SK-N-SH treated with all-trans-retinoic acid at 6 μM for 48 hours (cell line): ENCODE measurements around the gene CAPRIN2.

Experiments
- ARNTL ChIP-seq: fragments of 450-650 bp; formaldehyde crosslinking; IDR thresholded peaks from 2 replicates; pipeline ENCODE4 v1.5.0; 2020; ENCODE audit warnings: low read depth, mild to moderate bottlenecking, moderate library complexity, borderline replicate concordance
- BACH2 ChIP-seq: fragments of 250-450 bp; sonication (Bioruptor Pico); IDR thresholded peaks from 2 replicates; pipeline ENCODE4 v1.9.0; 2021; ENCODE audit warnings: mild to moderate bottlenecking, borderline replicate concordance
- GLIS3 ChIP-seq: fragments of 250-450 bp; sonication (Bioruptor Pico); IDR thresholded peaks from 2 replicates; pipeline ENCODE4 v1.5.0; 2020; ENCODE audit warnings: mild to moderate bottlenecking, moderate library complexity
- ISL1 ChIP-seq: fragments of 250-450 bp; sonication (Bioruptor Pico); IDR thresholded peaks from 2 replicates; pipeline ENCODE4 v2.1.2; 2022; ENCODE audit warnings: mild to moderate bottlenecking, moderate library complexity
- SNAI2 ChIP-seq: fragments of 250-450 bp; sonication (Bioruptor Pico); IDR thresholded peaks from 2 replicates; pipeline ENCODE4 v1.5.0; 2020; ENCODE audit warnings: mild to moderate bottlenecking, moderate library complexity
- ZNF565 ChIP-seq: fragments of 450-650 bp; formaldehyde crosslinking; conservative IDR thresholded peaks from 2 replicates; pipeline ENCODE4 v1.5.0; 2020; ENCODE audit warnings: low read depth, mild to moderate bottlenecking, moderate library complexity
- TF ChIP-seq, protein P1 (sequence below): fragments of 250-450 bp; sonication (Bioruptor Pico); IDR thresholded peaks from 2 replicates; pipeline ENCODE4 v1.8.0; 2020; ENCODE audit warnings: mild to moderate bottlenecking, moderate library complexity, borderline replicate concordance
- TF ChIP-seq, protein P2 (sequence below): fragments of 250-450 bp; sonication (Bioruptor Pico); IDR thresholded peaks from 2 replicates; pipeline ENCODE4 v1.8.0; 2021; ENCODE audit warnings: low read depth, mild to moderate bottlenecking, moderate library complexity, borderline replicate concordance
- TF ChIP-seq, protein P3 (sequence below): fragments of 250-450 bp; sonication (Bioruptor Pico); IDR thresholded peaks from 2 replicates; pipeline ENCODE4 v1.5.1; 2020; ENCODE audit warnings: low read depth, mild to moderate bottlenecking, moderate library complexity
- TF ChIP-seq, protein P4 (sequence below): fragments of 250-450 bp; sonication (Bioruptor Pico); IDR thresholded peaks from 2 replicates; pipeline ENCODE4 v1.5.1; 2021; ENCODE audit warnings: mild to moderate bottlenecking, moderate library complexity

DNA sequence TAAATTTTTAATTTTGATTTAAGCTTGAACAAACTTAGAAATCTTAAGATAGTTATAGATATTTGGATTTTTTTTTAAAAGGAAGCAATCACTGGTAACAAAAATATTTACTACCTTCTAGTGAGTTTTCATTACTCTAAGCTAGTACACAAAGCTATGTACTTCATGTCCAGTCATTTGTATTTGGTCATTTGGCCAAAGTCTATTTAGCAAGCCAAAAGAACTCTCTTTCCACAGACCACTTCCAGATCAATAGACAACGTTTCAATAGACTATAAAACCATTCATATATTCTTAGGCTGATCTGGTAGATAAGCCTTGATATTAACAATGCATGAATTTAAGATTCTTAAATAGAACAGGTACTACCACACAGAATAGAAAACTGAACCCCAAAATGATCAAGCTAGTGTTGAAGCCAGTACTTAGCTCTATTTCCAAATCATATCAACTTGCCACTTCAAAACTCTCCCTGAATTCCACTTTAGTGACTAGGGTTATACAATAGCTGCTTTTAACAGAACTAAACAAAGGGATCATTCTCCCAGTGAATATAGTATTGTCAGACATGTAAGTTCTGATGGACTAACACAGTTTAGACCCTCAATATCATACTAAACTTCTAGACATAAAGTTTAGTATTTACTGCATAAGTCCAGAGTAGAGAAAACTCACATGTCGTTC lies 21.7 kb downstream of the CAPRIN2 start:
- TF ChIP-seq, protein P1, sequence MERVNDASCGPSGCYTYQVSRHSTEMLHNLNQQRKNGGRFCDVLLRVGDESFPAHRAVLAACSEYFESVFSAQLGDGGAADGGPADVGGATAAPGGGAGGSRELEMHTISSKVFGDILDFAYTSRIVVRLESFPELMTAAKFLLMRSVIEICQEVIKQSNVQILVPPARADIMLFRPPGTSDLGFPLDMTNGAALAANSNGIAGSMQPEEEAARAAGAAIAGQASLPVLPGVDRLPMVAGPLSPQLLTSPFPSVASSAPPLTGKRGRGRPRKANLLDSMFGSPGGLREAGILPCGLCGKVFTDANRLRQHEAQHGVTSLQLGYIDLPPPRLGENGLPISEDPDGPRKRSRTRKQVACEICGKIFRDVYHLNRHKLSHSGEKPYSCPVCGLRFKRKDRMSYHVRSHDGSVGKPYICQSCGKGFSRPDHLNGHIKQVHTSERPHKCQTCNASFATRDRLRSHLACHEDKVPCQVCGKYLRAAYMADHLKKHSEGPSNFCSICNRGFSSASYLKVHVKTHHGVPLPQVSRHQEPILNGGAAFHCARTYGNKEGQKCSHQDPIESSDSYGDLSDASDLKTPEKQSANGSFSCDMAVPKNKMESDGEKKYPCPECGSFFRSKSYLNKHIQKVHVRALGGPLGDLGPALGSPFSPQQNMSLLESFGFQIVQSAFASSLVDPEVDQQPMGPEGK (CRISPR knock-in tag) = no peak
- TF ChIP-seq GLIS3 (CRISPR knock-in tag) (no peak), ARNTL (CRISPR knock-in tag) (no peak), ISL1 (CRISPR knock-in tag) (no peak), ZNF565 (no peak), SNAI2 (no peak), BACH2 (no peak)
- TF ChIP-seq, protein P2, sequence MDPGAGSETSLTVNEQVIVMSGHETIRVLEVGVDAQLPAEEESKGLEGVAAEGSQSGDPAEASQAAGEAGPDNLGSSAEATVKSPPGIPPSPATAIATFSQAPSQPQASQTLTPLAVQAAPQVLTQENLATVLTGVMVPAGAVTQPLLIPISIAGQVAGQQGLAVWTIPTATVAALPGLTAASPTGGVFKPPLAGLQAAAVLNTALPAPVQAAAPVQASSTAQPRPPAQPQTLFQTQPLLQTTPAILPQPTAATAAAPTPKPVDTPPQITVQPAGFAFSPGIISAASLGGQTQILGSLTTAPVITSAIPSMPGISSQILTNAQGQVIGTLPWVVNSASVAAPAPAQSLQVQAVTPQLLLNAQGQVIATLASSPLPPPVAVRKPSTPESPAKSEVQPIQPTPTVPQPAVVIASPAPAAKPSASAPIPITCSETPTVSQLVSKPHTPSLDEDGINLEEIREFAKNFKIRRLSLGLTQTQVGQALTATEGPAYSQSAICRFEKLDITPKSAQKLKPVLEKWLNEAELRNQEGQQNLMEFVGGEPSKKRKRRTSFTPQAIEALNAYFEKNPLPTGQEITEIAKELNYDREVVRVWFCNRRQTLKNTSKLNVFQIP (CRISPR knock-in tag) = no peak
- TF ChIP-seq, protein P3, sequence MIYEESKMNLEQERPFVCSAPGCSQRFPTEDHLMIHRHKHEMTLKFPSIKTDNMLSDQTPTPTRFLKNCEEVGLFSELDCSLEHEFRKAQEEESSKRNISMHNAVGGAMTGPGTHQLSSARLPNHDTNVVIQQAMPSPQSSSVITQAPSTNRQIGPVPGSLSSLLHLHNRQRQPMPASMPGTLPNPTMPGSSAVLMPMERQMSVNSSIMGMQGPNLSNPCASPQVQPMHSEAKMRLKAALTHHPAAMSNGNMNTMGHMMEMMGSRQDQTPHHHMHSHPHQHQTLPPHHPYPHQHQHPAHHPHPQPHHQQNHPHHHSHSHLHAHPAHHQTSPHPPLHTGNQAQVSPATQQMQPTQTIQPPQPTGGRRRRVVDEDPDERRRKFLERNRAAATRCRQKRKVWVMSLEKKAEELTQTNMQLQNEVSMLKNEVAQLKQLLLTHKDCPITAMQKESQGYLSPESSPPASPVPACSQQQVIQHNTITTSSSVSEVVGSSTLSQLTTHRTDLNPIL (CRISPR knock-in tag) = no peak
- TF ChIP-seq, protein P4, sequence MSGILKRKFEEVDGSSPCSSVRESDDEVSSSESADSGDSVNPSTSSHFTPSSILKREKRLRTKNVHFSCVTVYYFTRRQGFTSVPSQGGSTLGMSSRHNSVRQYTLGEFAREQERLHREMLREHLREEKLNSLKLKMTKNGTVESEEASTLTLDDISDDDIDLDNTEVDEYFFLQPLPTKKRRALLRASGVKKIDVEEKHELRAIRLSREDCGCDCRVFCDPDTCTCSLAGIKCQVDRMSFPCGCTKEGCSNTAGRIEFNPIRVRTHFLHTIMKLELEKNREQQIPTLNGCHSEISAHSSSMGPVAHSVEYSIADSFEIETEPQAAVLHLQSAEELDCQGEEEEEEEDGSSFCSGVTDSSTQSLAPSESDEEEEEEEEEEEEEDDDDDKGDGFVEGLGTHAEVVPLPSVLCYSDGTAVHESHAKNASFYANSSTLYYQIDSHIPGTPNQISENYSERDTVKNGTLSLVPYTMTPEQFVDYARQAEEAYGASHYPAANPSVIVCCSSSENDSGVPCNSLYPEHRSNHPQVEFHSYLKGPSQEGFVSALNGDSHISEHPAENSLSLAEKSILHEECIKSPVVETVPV = no peak
